GM13976 (cell line): ENCODE results near the gene RRH.

ENCODE experiments used
- DNase-seq: peaks from one replicate; pipeline ENCODE4 v3.0.0; 2012; ENCODE audit warnings: low spot score
- CTCF ChIP-seq: IDR thresholded peaks from 2 replicates; pipeline ENCODE4 v1.5.1; 2012; ENCODE audit warnings: borderline replicate concordance, mild to moderate bottlenecking; ENCODE audit not compliant: insufficient read depth; ENCODE audit errors: extremely low read depth, missing control alignments, control extremely low read depth
- in situ Hi-C: fragments of 300-500 bp; cut with MboI; formaldehyde crosslinking; loops from one replicate; pipeline ENCODE4 v1.12.0; 2022; ENCODE audit warnings: low sequenced_read_pairs, mixed read lengths, inconsistent platforms; ENCODE audit not compliant: unreplicated experiment

RRH gene

GRCh38 chr4:109816082-109816442 is 11.7 kb upstream of the RRH start:
- no peak for TF ChIP-seq CTCF
- in situ Hi-C loops, result no loop called here
- DNase-seq, result peak; percentile 28

- TF ChIP-seq CTCF, result no peak
- in situ Hi-C loops, result no loop called here
- no peak for DNase-seq
Measured at GRCh38 chr4:109816894-109817293, 10.9 kb upstream of the RRH start.

GRCh38 chr4:109818268-109818667 is 9.5 kb upstream of the RRH start:
- in situ Hi-C loops, result no loop called here
- DNase-seq, result no peak
- no peak for TF ChIP-seq CTCF

GRCh38 chr4:109820563-109820962 is 7.2 kb upstream of the RRH start:
- TF ChIP-seq CTCF, result no peak
- DNase-seq, result no peak
- in situ Hi-C loops, result no loop called here

- in situ Hi-C loops, result no loop called here
- no peak for DNase-seq
- TF ChIP-seq CTCF, result no peak
Measured at GRCh38 chr4:109821185-109821584, 6.6 kb upstream of the RRH start.

GRCh38 chr4:109826719-109827118 is 1.1 kb upstream of the RRH start:
- in situ Hi-C loops, result no loop called here
- TF ChIP-seq CTCF, result no peak
- no peak for DNase-seq

- no peak for DNase-seq
- no peak for TF ChIP-seq CTCF
Measured at GRCh38 chr4:109833756-109834155, 6.0 kb downstream of the RRH start.

More at GRCh38 chr4:109833756-109834155, 6.0 kb downstream of the RRH start:
- in situ Hi-C loops, result no loop called here
